H9 (cell line): ENCODE data around the gene CHURC1. TPM values are rescaled to one million over a fixed set of nuclear protein-coding genes. Genes with fewer than 3 reads are reported as not detected.
A peak's percentile ranks its signal among the peaks of the same experiment; 100 is the strongest.

ENCODE experiments used
- DNase-seq: peaks from one replicate; pipeline ENCODE4 v3.0.0-alpha.2; 2017
- H2AFZ ChIP-seq: one replicate; pipeline ENCODE4 v1.6.1; 2013; ENCODE audit warnings: mild to moderate bottlenecking, low read length, control low read depth, moderate library complexity
- H2AK5ac ChIP-seq: 2 replicates; pipeline ENCODE4 v1.6.1; 2013; ENCODE audit warnings: low read length, control low read depth, mixed read lengths; ENCODE audit not compliant: insufficient read length
- H2BK120ac ChIP-seq: one replicate; pipeline ENCODE4 v1.6.1; 2013; ENCODE audit warnings: low read depth, mild to moderate bottlenecking, low read length, control low read depth, inconsistent platforms; ENCODE audit not compliant: poor library complexity, severe bottlenecking
- H2BK12ac ChIP-seq: 2 replicates; pipeline ENCODE4 v1.6.1; 2013; ENCODE audit warnings: low read length, control low read depth, mixed read lengths, low read depth; ENCODE audit not compliant: insufficient read length
- H2BK15ac ChIP-seq: 2 replicates; pipeline ENCODE4 v1.6.1; 2013; ENCODE audit warnings: low read depth, low read length, control low read depth
- H2BK20ac ChIP-seq: one replicate; pipeline ENCODE4 v1.6.1; 2013; ENCODE audit warnings: low read depth, mild to moderate bottlenecking, low read length, control low read depth, inconsistent platforms; ENCODE audit not compliant: poor library complexity, severe bottlenecking
- H2BK5ac ChIP-seq: 2 replicates; pipeline ENCODE4 v1.6.1; 2013; ENCODE audit warnings: low read length, control low read depth, mixed read lengths; ENCODE audit not compliant: insufficient read length
- H3K14ac ChIP-seq: 2 replicates; pipeline ENCODE4 v1.6.1; 2013; ENCODE audit warnings: low read length, control low read depth; ENCODE audit not compliant: insufficient read depth
- H3K18ac ChIP-seq: 2 replicates; pipeline ENCODE4 v1.6.1; 2013; ENCODE audit warnings: low read depth, mild to moderate bottlenecking, mixed read lengths, low read length, control low read depth; ENCODE audit not compliant: insufficient read length
- H3K23ac ChIP-seq: 2 replicates; pipeline ENCODE4 v1.6.1; 2013; ENCODE audit warnings: low read length, control low read depth, mixed read lengths, low read depth; ENCODE audit not compliant: insufficient read length
- H3K23me2 ChIP-seq: 2 replicates; pipeline ENCODE4 v1.6.1; 2013; ENCODE audit warnings: low read depth, mild to moderate bottlenecking, mixed read lengths, low read length, control low read depth; ENCODE audit not compliant: insufficient read length, poor library complexity, severe bottlenecking
- H3K27ac ChIP-seq: 2 replicates; pipeline ENCODE4 v1.5.1; 2013; ENCODE audit warnings: low read length, control low read depth, mixed read lengths, low read depth; ENCODE audit not compliant: insufficient read length
- H3K27me3 ChIP-seq: 2 replicates; pipeline ENCODE4 v1.6.1; 2013; ENCODE audit warnings: low read length, control low read depth, inconsistent platforms; ENCODE audit not compliant: insufficient read depth
- H3K4ac ChIP-seq: 2 replicates; pipeline ENCODE4 v1.6.1; 2013; ENCODE audit warnings: low read depth, mild to moderate bottlenecking, control low read depth, inconsistent platforms, low read length, moderate library complexity
- H3K4me1 ChIP-seq: 2 replicates; pipeline ENCODE4 v1.6.1; 2013; ENCODE audit warnings: low read length, control low read depth, inconsistent platforms; ENCODE audit not compliant: insufficient read depth
- H3K4me2 ChIP-seq: 2 replicates; pipeline ENCODE4 v1.6.1; 2013; ENCODE audit warnings: low read length, control low read depth, mixed read lengths; ENCODE audit not compliant: insufficient read length, insufficient read depth
- H3K56ac ChIP-seq: 2 replicates; pipeline ENCODE4 v1.6.1; 2013; ENCODE audit warnings: low read depth, mild to moderate bottlenecking, mixed read lengths, low read length, control low read depth; ENCODE audit not compliant: insufficient read length
- H3K79me1 ChIP-seq: 2 replicates; pipeline ENCODE4 v1.6.1; 2013; ENCODE audit warnings: low read depth, mild to moderate bottlenecking, moderate library complexity, low read length, control low read depth, inconsistent platforms; ENCODE audit not compliant: insufficient read depth, poor library complexity, severe bottlenecking
- H3K79me2 ChIP-seq: 2 replicates; pipeline ENCODE4 v1.6.1; 2013; ENCODE audit warnings: low read length, control low read depth, inconsistent platforms; ENCODE audit not compliant: insufficient read depth
- H3K9ac ChIP-seq: 2 replicates; pipeline ENCODE4 v1.6.1; 2013; ENCODE audit warnings: low read length, control low read depth, mixed read lengths; ENCODE audit not compliant: insufficient read length; ENCODE audit errors: extremely low read depth
- H3K9me3 ChIP-seq: one replicate; pipeline ENCODE4 v1.6.1; 2013; ENCODE audit warnings: low read depth, low read length, inconsistent platforms; ENCODE audit not compliant: control insufficient read depth
- H3T11ph ChIP-seq: one replicate; pipeline ENCODE4 v1.6.1; 2013; ENCODE audit warnings: mild to moderate bottlenecking, low read length, control low read depth, inconsistent platforms
- H4K20me1 ChIP-seq: one replicate; pipeline ENCODE4 v1.6.1; 2013; ENCODE audit not compliant: control insufficient read depth, insufficient read length, insufficient read depth
- H4K5ac ChIP-seq: 2 replicates; pipeline ENCODE4 v1.6.1; 2013; ENCODE audit warnings: low read depth, mild to moderate bottlenecking, mixed read lengths, low read length, control low read depth; ENCODE audit not compliant: insufficient read length
- H4K8ac ChIP-seq: replicated peaks from 2 replicates; pipeline ENCODE4 v1.6.1; 2013; ENCODE audit warnings: low read length, control low read depth, mixed read lengths, low read depth; ENCODE audit not compliant: insufficient read length
- H4K91ac ChIP-seq: 2 replicates; pipeline ENCODE4 v1.6.1; 2013; ENCODE audit warnings: low read depth, mild to moderate bottlenecking, moderate library complexity, mixed read lengths, low read length, control low read depth; ENCODE audit not compliant: insufficient read length
- H3K27ac Mint-ChIP-seq, 3 experiments: 2 replicates in 2 of 3; 3 replicates in 1 of 3; pipeline ENCODE4 v1.8.0; 2020 to 2021; ENCODE audit warnings: mixed read lengths in 3 of 3, mild to moderate bottlenecking in 1 of 3, moderate library complexity in 1 of 3
- H3K27me3 Mint-ChIP-seq: 2 replicates; pipeline ENCODE4 v1.8.0; 2021; ENCODE audit warnings: low read depth, mild to moderate bottlenecking, moderate library complexity, mixed read lengths
- H3K36me3 Mint-ChIP-seq, 3 experiments: 2 replicates in 2 of 3; 3 replicates in 1 of 3; pipeline ENCODE4 v1.8.0; 2020 to 2021; ENCODE audit warnings: low read depth in 3 of 3, mixed read lengths in 3 of 3; ENCODE audit not compliant: insufficient read depth in 1 of 3
- H3K4me1 Mint-ChIP-seq, 2 experiments: 2 replicates each; pipeline ENCODE4 v1.8.0; 2020; ENCODE audit warnings: mixed read lengths in 2 of 2
- H3K4me3 Mint-ChIP-seq, 2 experiments: 2 replicates in 1 of 2; 3 replicates in 1 of 2; pipeline ENCODE4 v1.8.0; 2020 to 2021; ENCODE audit warnings: mild to moderate bottlenecking in 2 of 2, mixed read lengths in 2 of 2, moderate library complexity in 1 of 2
- H3K9me3 Mint-ChIP-seq, 2 experiments: 2 replicates in 1 of 2; 3 replicates in 1 of 2; pipeline ENCODE4 v1.8.0; 2020; ENCODE audit warnings: mild to moderate bottlenecking in 2 of 2, mixed read lengths in 2 of 2, moderate library complexity in 1 of 2
- WGBS: extraction: QIAGEN DNeasy Blood & Tissue Kit; methylation state at CpG from one replicate; pipeline ENCODE4 v1.1.7; 2013; ENCODE audit warnings: missing lambda C conversion rate, low lambda C conversion rate, mixed read lengths; ENCODE audit not compliant: insufficient read length; ENCODE audit errors: extremely low coverage; 5-methylcytosine and 5-hydroxymethylcytosine counted together
- total RNA-seq: library from RNA; stranded (reverse); gene quantifications from 2 replicates; pipeline ENCODE4 v1.2.1, GENCODE V29; 2021
- TF ChIP-seq, protein P1 (sequence below): fragments of 200-600 bp; sonication (generic); conservative IDR thresholded peaks from 3 replicates; pipeline ENCODE4 v1.8.0; 2021; ENCODE audit warnings: antibody characterized with exemption, mild to moderate bottlenecking

Gene CHURC1
- total RNA-seq, 1 experiment from 2014 or later, result 58.7 TPM

DNA sequence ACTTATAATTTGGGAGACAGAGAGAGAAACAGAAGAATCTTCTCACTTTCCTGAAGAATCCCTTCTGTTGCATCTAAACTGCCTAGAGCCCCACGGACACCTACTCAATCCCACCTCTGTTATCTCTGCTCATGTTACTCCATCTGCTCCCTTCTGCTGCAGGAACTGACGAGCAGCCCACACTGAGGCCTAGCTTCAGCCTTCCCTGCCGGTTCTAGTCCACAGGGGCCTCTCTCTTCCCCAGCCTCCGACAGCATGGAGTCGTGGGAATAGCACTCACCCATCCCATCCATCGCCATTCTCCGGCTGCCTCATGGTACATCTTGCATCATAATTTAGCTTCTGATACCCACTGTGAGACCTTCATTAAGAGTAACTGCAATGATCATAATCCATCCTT, 53.9 kb downstream of the CHURC1 start:
- peaks cover 24% of the 10 kb centered on the region; the same call in 1 of the 2 replicates for H3K4me1 ChIP-seq
- H3K56ac ChIP-seq, result no peak overlapping the region
- no peaks in the 10 kb centered on the region for H3K9me3 ChIP-seq
- no peak overlapping the region for H4K5ac ChIP-seq
- Mint-ChIP-seq H3K4me1 (peaks cover 49 to 51% of the 10 kb centered on the region in 2 experiments), H3K4me3 (no peak overlapping the region), H3K27ac (0 out of 7 replicates have a peak overlapping the region, but pooled peaks of 1 of the 3 experiments have one; percentile 58), H3K9me3 (no peaks in the 10 kb centered on the region), H3K27me3 (peaks cover 22% of the 10 kb centered on the region), H3K36me3 (peaks cover 19 to 24% (median 22%) of the 10 kb centered on the region in 3 experiments; a peak in 6 of 7 replicates)
- no peak overlapping the region for H3K27ac ChIP-seq
- H2BK5ac ChIP-seq, result no peak overlapping the region
- H3K4me2 ChIP-seq, result no peak overlapping the region
- H3K18ac ChIP-seq, result no peak overlapping the region
- H3K23me2 ChIP-seq, result no peaks in the 10 kb centered on the region
- no peak overlapping the region for H2BK120ac ChIP-seq
- no peak overlapping the region for H3K23ac ChIP-seq
- DNase-seq, result no peak
- H3K14ac ChIP-seq, result no peak overlapping the region
- H4K8ac ChIP-seq, result no peak overlapping the region
- no peak overlapping the region for H4K91ac ChIP-seq
- no CpG with 5 or more reads among the region's 7 CpGs for WGBS
- no peak overlapping the region for H2BK15ac ChIP-seq
- no peaks in the 10 kb centered on the region for H3K27me3 ChIP-seq
- no peak overlapping the region for H2BK20ac ChIP-seq
- no peak overlapping the region for H2AFZ ChIP-seq
- no peaks in the 10 kb centered on the region for H4K20me1 ChIP-seq
- no peak overlapping the region for H3T11ph ChIP-seq
- no peaks in the 10 kb centered on the region for H3K79me1 ChIP-seq
- no peak overlapping the region for H2BK12ac ChIP-seq
- no peak overlapping the region for H2AK5ac ChIP-seq
- H3K9ac ChIP-seq, result no peak overlapping the region
- no peaks in the 10 kb centered on the region; the same call in 1 of the 2 replicates for H3K79me2 ChIP-seq
- H3K4ac ChIP-seq, result no peak overlapping the region
- TF ChIP-seq, protein P1, sequence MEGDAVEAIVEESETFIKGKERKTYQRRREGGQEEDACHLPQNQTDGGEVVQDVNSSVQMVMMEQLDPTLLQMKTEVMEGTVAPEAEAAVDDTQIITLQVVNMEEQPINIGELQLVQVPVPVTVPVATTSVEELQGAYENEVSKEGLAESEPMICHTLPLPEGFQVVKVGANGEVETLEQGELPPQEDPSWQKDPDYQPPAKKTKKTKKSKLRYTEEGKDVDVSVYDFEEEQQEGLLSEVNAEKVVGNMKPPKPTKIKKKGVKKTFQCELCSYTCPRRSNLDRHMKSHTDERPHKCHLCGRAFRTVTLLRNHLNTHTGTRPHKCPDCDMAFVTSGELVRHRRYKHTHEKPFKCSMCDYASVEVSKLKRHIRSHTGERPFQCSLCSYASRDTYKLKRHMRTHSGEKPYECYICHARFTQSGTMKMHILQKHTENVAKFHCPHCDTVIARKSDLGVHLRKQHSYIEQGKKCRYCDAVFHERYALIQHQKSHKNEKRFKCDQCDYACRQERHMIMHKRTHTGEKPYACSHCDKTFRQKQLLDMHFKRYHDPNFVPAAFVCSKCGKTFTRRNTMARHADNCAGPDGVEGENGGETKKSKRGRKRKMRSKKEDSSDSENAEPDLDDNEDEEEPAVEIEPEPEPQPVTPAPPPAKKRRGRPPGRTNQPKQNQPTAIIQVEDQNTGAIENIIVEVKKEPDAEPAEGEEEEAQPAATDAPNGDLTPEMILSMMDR, result no peak
